Tibial nerve (tissue), 4 donors: ENCODE results near the gene RND2.

Source experiments
- CTCF ChIP-seq, 5 experiments: fragments of 200-600 bp in 3 of 5; fragments of 450-650 bp in 2 of 5; sonication (generic) in 3 of 5; IDR thresholded peaks; one replicate each; pipeline ENCODE4 v1.5.1; 2016 to 2019; ENCODE audit warnings: antibody characterized with exemption in 5 of 5, mild to moderate bottlenecking in 3 of 5, moderate library complexity in 2 of 5
- EP300 ChIP-seq, 2 donors: sonication (generic); formaldehyde crosslinking; IDR thresholded peaks; one replicate each; pipeline ENCODE4 v1.6.1; 2017; ENCODE audit warnings: antibody characterized with exemption in 2 of 2, mild to moderate bottlenecking in 1 of 2
- POLR2A ChIP-seq, 2 donors: fragments of 450-650 bp; IDR thresholded peaks; one replicate each; pipeline ENCODE4 v1.6.1; 2017; ENCODE audit warnings: antibody characterized with exemption in 2 of 2, mild to moderate bottlenecking in 2 of 2, moderate library complexity in 2 of 2

GRCh38 chr17:43020789-43021740, 4.0 kb upstream of the RND2 start:
- TF ChIP-seq EP300 (IDR thresholded peaks at IDR 0.05) (peak; percentile 12 to 83), POLR2A (IDR thresholded peaks at IDR 0.05) (peak; percentile 35 to 59), CTCF (IDR thresholded peaks at IDR 0.05) (peak in 1 of 5 experiments; percentile 8)
